PC-3 (cell line): ENCODE data around the gene LRRC8B. TPM values are rescaled to one million over a fixed set of nuclear protein-coding genes. Genes with fewer than 3 reads are reported as not detected.

Experiments used
- ATAC-seq: fragments of 200-7000 bp; cut with Tn5 transposase; 2 replicates; pipeline ENCODE4 v1.9.1; 2020; ENCODE audit warnings: mild to moderate bottlenecking, moderate library complexity
- BruUV-seq: library from RNA; stranded (reverse); fragments of 400-500 nt; replicated peaks from 2 replicates; lab custom pipeline; 2021; lab: Mats Ljungman, UMichigan
- CTCF ChIA-PET: fragments of 300-600 bp; sonication (Branson Sonifier 250); formaldehyde crosslinking; loops from one replicate; lab custom pipeline; 2022; ENCODE audit warnings: antibody characterized with exemption; lab: Charles Lee
- POLR2A ChIA-PET: fragments of 300-600 bp; sonication (Branson Sonifier 250); formaldehyde crosslinking; loops from one replicate; lab custom pipeline; 2022; ENCODE audit warnings: antibody characterized with exemption; ENCODE audit not compliant: unreplicated experiment; lab: Charles Lee
- DNase-seq: peaks from one replicate; pipeline ENCODE4 v3.0.0-alpha.2; 2015
- H2AFZ ChIP-seq: fragments of 300-600 bp; sonication (generic); 2 replicates; pipeline ENCODE4 v1.6.0; 2016; ENCODE audit warnings: antibody characterized with exemption, low read length
- H3F3A ChIP-seq: fragments of 300-600 bp; sonication (generic); one replicate; pipeline ENCODE4 v1.6.0; 2017; ENCODE audit warnings: antibody characterized with exemption, low read length, control low read depth, mild to moderate bottlenecking; ENCODE audit not compliant: unreplicated experiment
- H3K27ac ChIP-seq: fragments of 300-600 bp; sonication (generic); 2 replicates; pipeline ENCODE4 v1.5.1; 2016; ENCODE audit warnings: mild to moderate bottlenecking, low read length
- H3K27me3 ChIP-seq: fragments of 300-600 bp; sonication (generic); 2 replicates; pipeline ENCODE4 v1.6.1; 2016; ENCODE audit warnings: low read length, mixed read lengths
- H3K36me3 ChIP-seq: fragments of 300-600 bp; sonication (generic); 2 replicates; pipeline ENCODE4 v1.6.1; 2016; ENCODE audit warnings: low read depth, mixed run types, low read length, mixed read lengths
- H3K4me1 ChIP-seq: fragments of 300-600 bp; sonication (generic); 2 replicates; pipeline ENCODE4 v1.5.1; 2016; ENCODE audit warnings: low read length; ENCODE audit not compliant: insufficient read depth
- H3K4me2 ChIP-seq: fragments of 300-600 bp; sonication (generic); 2 replicates; pipeline ENCODE4 v1.6.0; 2016; ENCODE audit warnings: low read length
- H3K4me3 ChIP-seq: fragments of 300-600 bp; sonication (generic); 2 replicates; pipeline ENCODE4 v1.5.1; 2016; ENCODE audit warnings: mild to moderate bottlenecking, low read length, mixed read lengths
- H3K79me2 ChIP-seq: fragments of 300-600 bp; sonication (generic); 2 replicates; pipeline ENCODE4 v1.6.1; 2017; ENCODE audit warnings: low read length, mixed read lengths
- H3K9ac ChIP-seq: fragments of 300-600 bp; sonication (generic); 2 replicates; pipeline ENCODE4 v1.6.0; 2016; ENCODE audit warnings: mild to moderate bottlenecking, low read length
- H3K9me2 ChIP-seq: fragments of 300-600 bp; sonication (generic); replicated peaks from 2 replicates; pipeline ENCODE4 v1.6.1; 2016; ENCODE audit warnings: mixed run types, low read length, mixed read lengths
- H3K9me3 ChIP-seq: fragments of 300-600 bp; sonication (generic); 2 replicates; pipeline ENCODE4 v1.6.1; 2016; ENCODE audit warnings: low read length, mixed read lengths
- H4K20me1 ChIP-seq: fragments of 300-600 bp; sonication (generic); 2 replicates; pipeline ENCODE4 v1.6.1; 2016; ENCODE audit warnings: low read length, mixed read lengths
- CTCF ChIP-seq: fragments of 300-600 bp; sonication (generic); conservative IDR thresholded peaks from 2 replicates; pipeline ENCODE4 v1.5.1; 2017; ENCODE audit warnings: antibody characterized with exemption, low read depth, mild to moderate bottlenecking, low read length
- EZH2 ChIP-seq: fragments of 300-600 bp; sonication (generic); IDR thresholded peaks from one replicate; pipeline ENCODE4 v1.6.1; 2017; ENCODE audit warnings: antibody characterized with exemption, mild to moderate bottlenecking, low read length; ENCODE audit not compliant: unreplicated experiment
- EZH2phosphoT487 ChIP-seq: fragments of 300-600 bp; sonication (generic); IDR thresholded peaks from 2 replicates; pipeline ENCODE4 v1.6.1; 2018; ENCODE audit warnings: mild to moderate bottlenecking, antibody characterized with exemption, low read length, borderline replicate concordance
- intact Hi-C: fragments of 100-400 bp; cut with micrococcal nuclease; formaldehyde crosslinking; loops from 2 replicates; pipeline ENCODE4 v1.9.0; 2023
- total RNA-seq: library from RNA; depleted of rRNA; stranded (reverse); fragments of >200 nt; gene quantifications from 2 replicates; pipeline ENCODE4 v1.2.3, GENCODE V29; 2014

The LRRC8B gene
- total RNA-seq, 1 experiment from 2014 or later, result 8.4 TPM

- TF ChIP-seq EZH2phosphoT487 (no peak), CTCF (no peak), EZH2 (no peak)
- Histone ChIP-seq H3K27me3 (no peaks in the 10 kb centered on the region), H3K4me2 (no peak overlapping the region), H4K20me1 (no peaks in the 10 kb centered on the region), H3F3A (no peaks in the 10 kb centered on the region), H3K27ac (no peak overlapping the region), H3K9ac (no peak overlapping the region), H3K9me3 (no peaks in the 10 kb centered on the region), H3K9me2 (no peaks in the 10 kb centered on the region), H3K4me1 (no peaks in the 10 kb centered on the region), H3K4me3 (no peak overlapping the region), H3K36me3 (no peaks in the 10 kb centered on the region), H3K79me2 (no peaks in the 10 kb centered on the region), H2AFZ (no peak overlapping the region)
- ATAC-seq (no peak), DNase-seq (no peak)
- ChIA-PET POLR2A (no interaction called here), CTCF (interaction anchor here (0.6 to 1.2 kb wide), 3 partner anchors 138 to 296 kb away, joined by 4 to 5 read pairs (median 4); no protein-coding TSS in a partner anchor)
- intact Hi-C loops, result no loop called here
- BruUV-seq, result no TSS peak
Measured at GRCh38 chr1:89484092-89485038, 40.3 kb upstream of the LRRC8B start.

- no peaks in the 10 kb centered on the region for H4K20me1 ChIP-seq
- no TSS peak for BruUV-seq
- H3K4me3 ChIP-seq, result no peak overlapping the region
- no peak overlapping the region for H3K4me2 ChIP-seq
- no peak overlapping the region for H3K9ac ChIP-seq
- H3K36me3 ChIP-seq, result no peaks in the 10 kb centered on the region
- POLR2A ChIA-PET, result no interaction called here
- H3K27ac ChIP-seq, result no peak overlapping the region
- H3F3A ChIP-seq, result no peaks in the 10 kb centered on the region
- intact Hi-C loops, result no loop called here
- no peaks in the 10 kb centered on the region for H3K27me3 ChIP-seq
- DNase-seq (no peak), ATAC-seq (no peak)
- no peaks in the 10 kb centered on the region for H3K9me2 ChIP-seq
- CTCF ChIA-PET, result no interaction called here
- no peak overlapping the region for H2AFZ ChIP-seq
- H3K79me2 ChIP-seq, result no peaks in the 10 kb centered on the region
- no peaks in the 10 kb centered on the region for H3K4me1 ChIP-seq
- no peak for TF ChIP-seq EZH2
- TF ChIP-seq EZH2phosphoT487, result no peak
- no peak for TF ChIP-seq CTCF
- no peaks in the 10 kb centered on the region for H3K9me3 ChIP-seq
Measured at GRCh38 chr1:89487972-89488371, 36.7 kb upstream of the LRRC8B start.
